ENCODE measurements around the gene DUSP5. TPM values are rescaled to one million over a fixed set of nuclear protein-coding genes. Genes with fewer than 3 reads are reported as not detected.

DUSP5 gene
- total and polyA plus RNA-seq, 10 of the 15 experiments (the other 5 are each of a cell fraction or from before 2014, with no cell fraction given): 2.1 to 95.9 (median 23.4) TPM

GRCh38 chr10:110528997-110529524 lies 31.4 kb downstream of the DUSP5 start (continued):
- TF ChIP-seq JUNB (IDR thresholded peaks at IDR 0.05): peak; percentile 51
- TF ChIP-seq IKZF2 (IDR thresholded peaks at IDR 0.05): peak; percentile 72 to 87
- peak; percentile 37 for TF ChIP-seq CUX1 (IDR thresholded peaks at IDR 0.05; ENCODE audit: insufficient replicate concordance, low read depth, low read length)
- TF ChIP-seq RELA (IDR thresholded peaks at IDR 0.05; ENCODE audit: borderline replicate concordance, partially characterized antibody): peak; percentile 49
- peak; percentile 93 for TF ChIP-seq RUNX3 (IDR thresholded peaks at IDR 0.05; ENCODE audit: low read length)
- 0 out of 2 replicates have a peak, but pooled peaks have one; percentile 37 for TF ChIP-seq CHD4 (IDR thresholded peaks at IDR 0.05)
- peak; percentile 47; the same call in 1 of the 2 replicates for TF ChIP-seq MXI1 (IDR thresholded peaks at IDR 0.05; ENCODE audit: low read depth, low read length)
- peak; percentile 37 for TF ChIP-seq BCL3 (IDR thresholded peaks at IDR 0.05; ENCODE audit: borderline replicate concordance, insufficient read depth, low read depth, low read length, poor library complexity, severe bottlenecking)
- TF ChIP-seq MEF2A (IDR thresholded peaks at IDR 0.05; ENCODE audit: insufficient read depth, low read depth, low read length): peak; percentile 84
- peak in 1 of 2 experiments; percentile 38; a peak in 2 of 4 replicates for TF ChIP-seq BHLHE40 (IDR thresholded peaks at IDR 0.05; ENCODE audit: borderline replicate concordance in 1 of 2, low read depth in 2 of 2, low read length in 1 of 2)
- peak; percentile 63; the same call in 1 of the 2 replicates for TF ChIP-seq TCF12 (IDR thresholded peaks at IDR 0.05; ENCODE audit: low read depth, low read length)
- peak; percentile 95 for TF ChIP-seq NFIC (IDR thresholded peaks at IDR 0.05; ENCODE audit: low read depth, low read length)
- TF ChIP-seq NBN (IDR thresholded peaks at IDR 0.05): peak; percentile 48
- TF ChIP-seq CREM (IDR thresholded peaks at IDR 0.05; ENCODE audit: low read depth): peak; percentile 57; the same call in 1 of the 2 replicates
- peak; percentile 86; the same call in 1 of the 2 replicates for TF ChIP-seq PAX8 (IDR thresholded peaks at IDR 0.05)
- peak; percentile 18 for TF ChIP-seq E2F8 (IDR thresholded peaks at IDR 0.05; ENCODE audit: low read depth, partially characterized antibody)
- TF ChIP-seq EED (IDR thresholded peaks at IDR 0.05; ENCODE audit: low read depth): peak; percentile 80
- TF ChIP-seq MLLT1 (IDR thresholded peaks at IDR 0.05): peak; percentile 54
- TF ChIP-seq MTA2 (IDR thresholded peaks at IDR 0.05; ENCODE audit: low read depth): peak; percentile 49
